K562 (cell line): ENCODE results near the gene MYG1. TPM values are rescaled to one million over a fixed set of nuclear protein-coding genes. Genes with fewer than 3 reads are reported as not detected.

ENCODE experiments used
- ATAC-seq: fragments of 200-7000 bp; cut with Tn5 transposase; 3 replicates; pipeline ENCODE4 v1.9.1; 2020; ENCODE audit warnings: moderate library complexity
- BruUV-seq: library from RNA; stranded (reverse); fragments of 400-500 nt; replicated peaks from 2 replicates; lab custom pipeline; 2021; lab: Mats Ljungman, UMichigan
- CTCF ChIA-PET: fragments of 300-600 bp; formaldehyde crosslinking; extraction: SDS; loops from one replicate; lab custom pipeline; 2021; ENCODE audit warnings: low intra/inter-chr PET ratio; lab: Yijun Ruan, JAX
- POLR2A ChIA-PET: fragments of 300-600, 350-650 bp; sonication (Branson Sonifier 250); formaldehyde crosslinking; extraction: SDS; loops from one replicate; lab custom pipeline; 2021; ENCODE audit warnings: antibody characterized with exemption, inconsistent platforms; lab: Yijun Ruan, JAX
- DNase-seq, 4 experiments: peaks; one replicate each; pipeline versions ENCODE4 v3.0.0 to v3.0.0-alpha.2; 2011 to 2018; ENCODE audit warnings: low spot score in 3 of 4, mixed read lengths in 3 of 4; ENCODE audit errors: extremely low read depth in 1 of 4
- FAIRE-seq: peaks from 2 replicates; lab custom pipeline; 2011; peaks lifted over from hg19 to GRCh38; lab: Jason Lieb, UNC
- H2AFZ ChIP-seq: 2 replicates; pipeline ENCODE4 v1.6.0; 2011; ENCODE audit warnings: low read depth, low read length, control low read depth, inconsistent platforms
- H3K27ac ChIP-seq: fragments of 200-600 bp; 3 replicates; pipeline ENCODE4 v1.8.0; 2011; ENCODE audit warnings: low read depth, mild to moderate bottlenecking, control low read depth, inconsistent platforms, low read length, moderate library complexity, mixed read lengths; ENCODE audit errors: extremely low read depth
- H3K27me3 ChIP-seq, 2 experiments: fragments of 300-600 bp in 1 of 2; 2 replicates in 1 of 2; 3 replicates in 1 of 2; pipeline versions ENCODE4 v1.6.0 to v1.8.0; 2011; ENCODE audit warnings: inconsistent platforms in 2 of 2, low read length in 2 of 2, mild to moderate bottlenecking in 1 of 2, mixed read lengths in 1 of 2, moderate library complexity in 1 of 2; ENCODE audit not compliant: control insufficient read depth in 2 of 2, insufficient read depth in 2 of 2
- H3K36me3 ChIP-seq: fragments of 300-600 bp; 3 replicates; pipeline ENCODE4 v1.8.0; 2011; ENCODE audit warnings: mild to moderate bottlenecking, low read length, inconsistent platforms; ENCODE audit not compliant: control insufficient read depth, insufficient read depth
- H3K4me1 ChIP-seq, 2 experiments: fragments of 200-600 bp in 1 of 2; replicated peaks in 1 of 2; 2 replicates in 1 of 2; 3 replicates in 1 of 2; pipeline versions ENCODE4 v1.5.1 to v1.8.0; 2011; ENCODE audit warnings: inconsistent platforms in 2 of 2, low read length in 2 of 2, mild to moderate bottlenecking in 1 of 2, mixed read lengths in 1 of 2, moderate library complexity in 1 of 2; ENCODE audit not compliant: control insufficient read depth in 2 of 2, insufficient read depth in 2 of 2
- H3K4me2 ChIP-seq: 2 replicates; pipeline ENCODE4 v1.6.1; 2011; ENCODE audit warnings: low read length, control low read depth, inconsistent platforms, mixed read lengths; ENCODE audit not compliant: insufficient read depth
- H3K4me3 ChIP-seq: fragments of 200-600 bp; sonication (generic), shearing (Covaris generic); 2 replicates; pipeline ENCODE4 v1.5.1; 2016; ENCODE audit warnings: control low read depth, inconsistent platforms
- H3K79me2 ChIP-seq: fragments of 200-600 bp; 3 replicates; pipeline ENCODE4 v1.8.0; 2011; ENCODE audit warnings: low read length, inconsistent platforms; ENCODE audit not compliant: control insufficient read depth, insufficient read depth
- H3K9ac ChIP-seq, 2 experiments: 2 replicates each; pipeline versions ENCODE4 v1.6.0 to v1.6.1; 2011; ENCODE audit warnings: low read depth in 2 of 2, low read length in 2 of 2, control low read depth in 1 of 2, inconsistent platforms in 1 of 2, mild to moderate bottlenecking in 1 of 2, mixed read lengths in 1 of 2; ENCODE audit not compliant: insufficient read depth in 1 of 2
- H3K9me1 ChIP-seq: one replicate; pipeline ENCODE4 v1.6.0; 2011; ENCODE audit warnings: inconsistent platforms, mild to moderate bottlenecking, low read length, moderate library complexity; ENCODE audit not compliant: control insufficient read depth, insufficient read depth
- H3K9me3 ChIP-seq: replicated peaks from 2 replicates; pipeline ENCODE4 v1.5.1; 2011; ENCODE audit warnings: low read depth, low read length, inconsistent platforms; ENCODE audit not compliant: control insufficient read depth, insufficient read depth
- H4K20me1 ChIP-seq: replicated peaks from 2 replicates; pipeline ENCODE4 v1.6.1; 2011; ENCODE audit warnings: low read length, inconsistent platforms, mixed read lengths; ENCODE audit not compliant: control insufficient read depth, insufficient read depth
- FIP1L1 ChIP-seq: fragments of 200-400 bp; formaldehyde crosslinking; IDR thresholded peaks from 2 replicates; pipeline ENCODE4 v1.6.1; 2018; ENCODE audit warnings: mild to moderate bottlenecking, low read depth, low read length; ENCODE audit not compliant: poor library complexity, severe bottlenecking
- HNRNPL ChIP-seq: fragments of 200-400 bp; formaldehyde crosslinking; IDR thresholded peaks from 2 replicates; pipeline ENCODE4 v1.6.1; 2017; ENCODE audit warnings: low read depth, mild to moderate bottlenecking, low read length
- LCOR ChIP-seq: sonication (generic); formaldehyde crosslinking; IDR thresholded peaks from 2 replicates; pipeline ENCODE4 v1.8.0; 2022; ENCODE audit warnings: mild to moderate bottlenecking, missing genetic modification reagents
- MBD2 ChIP-seq: sonication (generic); IDR thresholded peaks from 2 replicates; pipeline ENCODE4 v1.6.1; 2016; ENCODE audit warnings: low read depth, borderline replicate concordance
- NFRKB ChIP-seq: fragments of 450-650 bp; IDR thresholded peaks from 2 replicates; pipeline ENCODE4 v1.6.1; 2016; ENCODE audit warnings: low read depth
- NFYB ChIP-seq: IDR thresholded peaks from 2 replicates; pipeline ENCODE4 v1.6.1; 2011; ENCODE audit warnings: mild to moderate bottlenecking, moderate library complexity; ENCODE audit not compliant: insufficient read length; ENCODE audit errors: extremely low read depth
- PATZ1 ChIP-seq: fragments of 250-450 bp; sonication (Bioruptor Pico); IDR thresholded peaks from 2 replicates; pipeline ENCODE4 v1.5.0; 2020; ENCODE audit warnings: mild to moderate bottlenecking, borderline replicate concordance
- SIX5 ChIP-seq, 2 experiments: IDR thresholded peaks; 2 replicates each; pipeline ENCODE4 v1.6.1; 2011; ENCODE audit warnings: low read length in 2 of 2, borderline replicate concordance in 1 of 2, low read depth in 1 of 2, mild to moderate bottlenecking in 1 of 2, moderate library complexity in 1 of 2; ENCODE audit not compliant: insufficient read depth in 1 of 2
- SMARCA4 ChIP-seq: fragments of 450-650 bp; IDR thresholded peaks from 2 replicates; pipeline ENCODE4 v1.6.1; 2016
- TEAD4 ChIP-seq, 2 experiments: sonication (generic) in 1 of 2; formaldehyde crosslinking in 1 of 2; IDR thresholded peaks; 2 replicates each; pipeline versions ENCODE4 v1.6.1 to v1.8.0; 2012 to 2022; ENCODE audit warnings: borderline replicate concordance in 1 of 2, inconsistent platforms in 1 of 2, low read length in 1 of 2, mild to moderate bottlenecking in 1 of 2, missing genetic modification reagents in 1 of 2
- WGBS: fragments of 100-300 bp; shearing (Covaris generic); methylation state at CpG from one replicate; pipeline ENCODE4 v1.1.6; 2016; ENCODE audit warnings: low coverage, mixed read lengths; ENCODE audit not compliant: insufficient coverage; ENCODE audit errors: missing lambda C conversion rate; 5-methylcytosine and 5-hydroxymethylcytosine counted together
- in situ Hi-C: fragments of 300-500 bp; cut with MboI; formaldehyde crosslinking; loops from 4 replicates; pipeline ENCODE4 v1.15.0; 2018; ENCODE audit warnings: inconsistent platforms, mixed read lengths
- intact Hi-C: fragments of 100-400 bp; cut with micrococcal nuclease; formaldehyde crosslinking; loops from 2 replicates; pipeline ENCODE4 v1.14.2; 2022
- polyA plus RNA-seq, 8 experiments: library from polyadenylated mRNA; depleted of rRNA in 4 of 8; stranded (reverse) in 5 of 8; unstranded in 3 of 8; fragments of >200 nt; fragmentation: Nextera tagmentation in 2 of 8; fragmentation: Illumina TruSeq in 1 of 8; extraction: Ambion mirVana in 2 of 8; extraction: Trizol in 1 of 8; gene quantifications; 2 replicates each; pipeline versions ENCODE4 v1.2.1 to v1.2.3, GENCODE V29; 2011 to 2014; ENCODE audit warnings: inconsistent platforms in 1 of 8, missing spikeins in 1 of 8
- total RNA-seq, 7 experiments: library from RNA; depleted of rRNA in 6 of 7; stranded (reverse); fragments of >200 nt in 6 of 7; fragmentation: Illumina TruSeq in 2 of 7; extraction: Trizol in 2 of 7; gene quantifications; 2 replicates each; pipeline versions ENCODE4 v1.2.1 to v1.2.3, GENCODE V29; 2011 to 2021; ENCODE audit warnings: low replicate concordance in 1 of 7

The MYG1 gene
- total and polyA plus RNA-seq, 9 of the 15 experiments (the other 6 are each of a cell fraction or from before 2014, with no cell fraction given), result 0.45 to 5.6 (median 2.1) TPM

- no peaks in the 10 kb centered on the region for H3K27me3 ChIP-seq
- ChIA-PET CTCF (no interaction called here), POLR2A (interaction anchor here (0.6 to 3.2 kb wide), 5 partner anchors 12 to 269 kb away, joined by 3 to 22 read pairs (median 3); partner anchors contain the start of gene ESPL1)
- H3K4me3 ChIP-seq, result no peak overlapping the region
- H3K27ac ChIP-seq, result no peak overlapping the region
- FAIRE-seq, result no peak
- H3K36me3 ChIP-seq, result peaks cover 93% of the 10 kb centered on the region
- no peak for ATAC-seq
- no peaks in the 10 kb centered on the region for H3K79me2 ChIP-seq
- 68% methylated on average over 3 of the region's 3 CpGs for WGBS
- H3K4me1 ChIP-seq, result no peaks in the 10 kb centered on the region
- intact Hi-C loops (no loop called here), in situ Hi-C loops (no loop called here)
- H4K20me1 ChIP-seq, result no peaks in the 10 kb centered on the region; the same call in 1 of the 2 replicates
- H3K4me2 ChIP-seq, result no peak overlapping the region
- H3K9ac ChIP-seq, result peak overlapping the region in 1 of 2 experiments; percentile 65; a peak in 1 of 4 replicates
- no TSS peak for BruUV-seq
- H3K9me1 ChIP-seq, result no peaks in the 10 kb centered on the region
- H3K9me3 ChIP-seq, result no peaks in the 10 kb centered on the region
- no peak overlapping the region for H2AFZ ChIP-seq
- DNase-seq, result no peak
- no peak for TF ChIP-seq SMARCA4
- no peak for TF ChIP-seq HNRNPL
- no peak for TF ChIP-seq FIP1L1
- no peak for TF ChIP-seq TEAD4 (IDR thresholded peaks at IDR 0.05; ENCODE audit: low read length)
- no peak for TF ChIP-seq TEAD4 (CRISPR knock-in tag; IDR thresholded peaks at IDR 0.05; ENCODE audit: borderline replicate concordance)
- no peak for TF ChIP-seq MBD2
- TF ChIP-seq SIX5 (IDR thresholded peaks at IDR 0.05; ENCODE audit: borderline replicate concordance in 1 of 2, insufficient read depth in 1 of 2, low read depth in 1 of 2, low read length in 2 of 2), result no peak
- TF ChIP-seq PATZ1 (CRISPR knock-in tag), result no peak
- no peak for TF ChIP-seq NFRKB
- TF ChIP-seq NFYB, result no peak
- no peak for TF ChIP-seq LCOR (CRISPR knock-in tag)
These were observed 20.1 kb upstream of the MYG1 start for GRCh38 chr12:53279283-53279869.
